ENCODE results near the gene EGFR.

EGFR gene

DNA sequence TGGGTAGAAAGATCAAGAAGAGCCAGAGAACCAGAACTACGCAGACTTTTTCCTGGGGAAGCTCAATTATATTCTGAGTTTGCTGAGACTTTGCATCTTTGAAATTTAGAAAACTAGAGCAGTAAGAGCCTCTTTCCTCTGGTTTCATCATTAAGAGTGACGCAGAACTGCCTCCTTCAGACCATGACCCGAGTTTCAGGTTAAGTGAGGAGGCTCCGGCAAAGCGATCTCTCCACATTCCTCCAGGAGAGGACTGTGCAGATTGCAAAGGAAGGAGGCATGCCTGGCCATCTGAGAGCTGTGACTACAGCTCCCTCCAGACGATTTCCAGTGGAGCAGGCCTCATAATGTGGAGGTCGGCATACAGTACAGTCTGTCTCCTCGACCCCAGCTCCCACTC, 230.5 kb downstream of the EGFR start:
- no peak for DNase-seq (ENCODE audit: low spot score)

DNA sequence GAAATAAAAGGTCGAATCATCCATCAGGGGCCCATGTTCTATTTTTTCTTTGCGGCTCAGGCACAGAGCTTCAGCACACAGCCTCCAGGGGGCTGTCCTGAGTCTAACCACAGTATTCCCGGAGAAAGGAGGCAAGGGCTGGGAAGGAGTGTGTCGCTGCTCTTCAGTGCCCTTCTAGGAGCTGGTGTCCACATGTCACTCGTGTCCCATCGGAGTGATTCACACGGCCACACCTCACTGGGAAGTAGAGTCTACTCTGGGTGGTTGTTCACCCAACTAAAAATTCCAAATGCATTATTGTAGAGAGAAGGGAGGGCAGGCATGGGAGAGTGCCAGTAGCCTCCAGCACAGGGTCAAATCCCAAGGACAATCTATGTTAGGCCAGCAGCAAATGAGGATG, 231.5 kb downstream of the EGFR start:
- DNase-seq (ENCODE audit: low spot score) = no peak

DNA sequence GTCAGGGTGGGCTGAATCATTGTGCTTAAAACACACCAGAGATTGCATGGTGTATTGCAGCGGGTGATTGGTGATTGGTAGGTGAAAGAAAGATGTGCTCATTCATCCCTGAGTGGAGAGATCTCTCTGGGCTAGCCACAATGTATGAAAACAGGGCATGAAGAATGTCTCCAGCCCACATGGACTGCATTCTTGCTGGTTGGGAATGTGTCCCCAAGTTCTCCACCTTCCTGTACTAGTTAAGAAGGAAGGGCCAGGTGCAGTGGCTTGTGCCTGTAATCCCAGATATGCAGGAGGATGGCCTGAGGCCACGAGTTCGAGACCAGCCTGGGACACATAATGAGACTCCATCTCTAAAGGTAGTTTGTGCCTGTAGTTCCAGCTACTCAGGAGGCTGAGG, 232.5 kb downstream of the EGFR start:
- no peak for DNase-seq (ENCODE audit: low spot score)

DNA sequence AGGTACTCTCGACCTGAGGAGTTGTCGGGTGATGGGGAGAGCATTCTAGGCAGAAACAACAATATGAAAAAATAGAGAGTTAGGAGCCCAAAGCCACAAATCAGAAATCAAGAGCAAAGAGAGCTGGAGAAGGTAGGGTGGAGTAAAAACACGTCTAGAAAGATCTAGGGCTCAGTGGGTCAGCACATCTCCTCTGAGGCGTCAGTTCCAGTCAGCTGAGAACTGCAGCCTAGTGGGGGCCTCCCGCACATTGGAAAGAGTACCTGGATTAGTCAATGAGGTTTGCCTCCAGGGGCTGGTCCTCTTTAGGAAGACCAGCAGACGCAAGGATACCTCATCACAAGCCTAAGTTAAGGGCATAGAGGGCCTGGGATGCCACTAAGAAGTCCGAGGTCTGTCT, 233.1 kb downstream of the EGFR start:
- no peak for DNase-seq (ENCODE audit: low spot score)

DNA sequence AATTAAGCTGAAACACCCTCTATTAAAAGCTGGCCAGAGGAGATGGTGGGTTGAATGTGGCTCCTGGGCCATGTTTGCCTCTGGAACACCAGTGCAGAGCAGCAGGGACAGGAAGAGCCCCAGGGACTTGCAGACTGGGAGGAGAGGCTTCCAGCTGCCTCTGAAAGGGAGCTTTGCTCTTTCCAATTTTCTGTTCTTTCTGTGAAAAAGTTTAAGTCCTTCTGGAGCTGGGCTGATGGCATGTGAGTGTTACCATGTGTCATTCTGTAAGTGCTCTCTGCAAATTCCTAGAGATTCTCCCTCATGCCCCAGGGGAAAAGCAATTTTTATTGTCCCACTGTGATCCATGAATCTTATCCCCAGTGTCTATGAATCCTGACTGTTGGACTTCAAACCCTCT, 233.6 kb downstream of the EGFR start:
- no peak for DNase-seq (ENCODE audit: low spot score)

DNA sequence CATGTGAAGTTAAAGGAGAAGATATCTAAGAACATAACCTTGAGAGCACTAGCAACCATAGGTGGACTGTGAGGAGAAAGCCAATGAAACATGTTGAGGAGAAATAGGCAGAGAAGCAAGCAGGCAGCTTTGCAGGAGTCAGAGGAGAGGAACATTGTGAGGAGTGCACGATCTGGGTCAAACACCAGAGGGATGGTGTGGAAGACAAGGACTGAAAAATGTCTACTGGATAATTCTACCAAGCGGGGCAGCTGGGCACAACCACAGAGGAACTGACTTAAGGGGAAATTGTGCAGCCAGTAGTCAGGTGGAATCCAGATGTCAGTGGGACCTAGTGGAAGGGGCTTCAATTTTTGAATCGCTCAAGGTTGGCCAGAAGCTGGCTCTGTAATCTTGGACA, 234.4 kb downstream of the EGFR start:
- DNase-seq (ENCODE audit: low spot score) = no peak

DNA sequence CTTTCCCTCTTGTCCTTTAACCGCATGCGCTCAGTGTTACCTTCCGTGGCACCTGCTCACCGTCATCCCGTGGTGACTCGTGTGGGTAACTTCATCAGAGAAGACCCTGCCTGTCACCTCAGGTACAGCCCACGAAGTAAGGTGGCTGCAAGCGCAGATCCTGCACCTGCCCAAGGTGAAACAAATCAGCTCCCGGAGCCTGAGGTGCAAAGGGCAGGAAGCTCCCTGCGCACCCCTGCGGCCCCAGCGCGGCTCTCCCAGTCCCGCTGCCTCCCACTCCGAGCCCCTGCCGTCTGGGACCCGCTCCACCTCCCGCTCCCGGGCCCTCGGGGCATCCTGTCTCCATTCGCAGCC, 235.4 kb downstream of the EGFR start:
- DNase-seq (ENCODE audit: low spot score) = no peak

DNA sequence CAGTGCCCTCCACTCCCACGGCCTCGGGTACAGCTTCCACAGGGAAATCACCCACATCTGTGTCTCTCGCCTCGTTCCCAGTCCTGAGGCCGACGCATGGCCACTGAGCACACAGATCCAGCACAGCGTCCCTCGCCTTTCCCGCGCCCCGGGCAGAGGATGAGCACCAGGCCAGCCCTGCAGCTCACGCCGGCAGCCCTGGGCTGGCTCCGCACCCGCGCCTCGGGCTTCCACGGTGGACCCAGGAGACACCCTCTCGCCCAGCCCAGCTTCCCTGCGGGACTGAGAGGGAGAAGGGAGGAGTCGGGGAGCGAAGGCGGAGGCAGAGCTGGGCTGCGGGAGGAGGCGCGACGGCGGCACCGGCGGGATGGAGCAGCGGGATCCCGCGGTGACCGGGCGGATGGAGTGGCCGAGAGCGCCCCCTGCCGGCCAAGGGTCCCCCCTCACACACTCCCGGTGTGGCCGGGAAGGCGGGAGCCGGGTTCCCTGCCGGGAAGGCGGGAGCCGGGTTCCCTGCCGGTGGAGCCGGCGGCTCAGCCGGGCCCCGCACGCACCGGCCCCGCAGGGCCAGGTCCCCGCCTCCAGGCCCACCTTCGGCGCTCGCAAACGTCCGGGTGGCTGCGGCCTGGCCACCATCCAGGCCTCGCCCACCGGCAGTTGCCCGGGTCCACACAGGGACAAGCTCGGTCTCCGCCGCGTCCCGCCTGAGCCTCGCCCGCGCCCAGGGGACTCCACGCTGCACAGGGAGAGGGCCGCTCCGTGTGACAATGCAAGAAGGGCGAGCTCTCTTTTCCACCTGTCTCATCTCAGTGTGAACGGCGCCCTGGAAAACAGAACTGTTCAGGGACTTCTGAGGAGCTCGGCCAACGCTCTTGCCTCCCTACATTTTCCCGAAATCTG, 236.0 kb downstream of the EGFR start:
- peak; percentile 84 for DNase-seq (ENCODE audit: low spot score)

DNA sequence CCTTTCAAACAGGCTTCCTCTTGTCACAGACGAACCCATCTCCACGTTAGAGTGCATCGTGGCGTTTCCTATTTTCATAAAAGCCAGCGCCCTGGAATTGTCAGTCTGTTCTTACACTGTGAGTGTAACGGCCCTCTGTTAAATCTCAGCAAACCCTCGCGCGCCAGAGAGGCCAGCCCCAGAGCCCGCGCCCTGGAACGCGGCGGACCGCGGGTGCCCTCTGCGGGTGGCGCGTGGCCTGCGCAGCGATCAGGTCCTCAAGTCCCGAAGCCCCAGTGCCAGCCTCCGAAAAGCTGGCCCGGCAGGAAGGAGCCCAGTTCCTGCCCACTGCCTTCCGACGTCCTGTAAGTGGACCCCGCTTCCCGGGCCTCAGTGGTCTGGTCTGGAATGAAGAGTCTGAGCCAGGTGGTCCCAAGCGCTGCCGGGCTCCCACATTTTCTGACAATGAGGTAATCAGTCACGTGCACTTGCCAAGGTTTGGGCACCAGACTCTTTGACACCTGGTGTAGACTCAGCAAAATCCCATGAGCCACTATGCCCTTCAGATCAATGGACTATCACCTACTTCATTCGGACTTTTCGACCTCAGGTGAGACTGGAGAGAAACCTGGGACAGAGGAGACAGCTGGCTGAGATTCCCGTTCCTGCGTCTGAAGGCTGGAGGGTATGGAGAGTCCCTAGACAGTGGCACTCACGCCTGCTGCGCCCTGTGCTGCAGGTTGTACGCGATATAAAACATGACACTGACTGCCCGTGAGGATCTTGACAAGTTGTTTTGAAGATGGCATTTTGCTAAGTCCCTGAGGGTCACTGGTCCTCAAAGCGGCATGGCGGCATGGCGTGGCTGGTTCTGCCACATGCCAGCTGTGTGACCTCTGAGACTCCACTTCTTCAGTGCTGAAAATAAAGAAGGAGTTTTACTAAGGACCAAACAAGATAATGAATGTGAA, 237.0 kb downstream of the EGFR start:
- DNase-seq (ENCODE audit: low spot score) = peak; percentile 87

DNA sequence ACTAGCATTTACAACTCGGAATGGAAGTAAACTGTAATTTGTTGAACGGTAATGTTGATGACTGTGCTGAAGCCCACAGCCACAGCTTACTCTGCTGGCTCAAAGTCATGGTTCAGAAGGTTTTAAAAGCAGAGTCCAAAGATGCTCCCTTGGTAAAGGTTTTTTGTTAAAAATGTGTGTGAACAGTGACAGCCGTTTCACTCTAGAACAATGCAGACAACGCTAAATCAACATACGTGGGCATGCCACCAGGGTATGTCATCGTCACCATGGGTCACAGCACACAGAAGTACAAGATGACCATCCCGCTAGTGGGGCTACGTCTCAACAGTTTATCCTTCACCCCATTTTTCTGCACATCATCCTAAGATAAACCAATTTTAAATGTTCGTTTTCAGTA, 239.8 kb downstream of the EGFR start:
- DNase-seq (ENCODE audit: low spot score) = no peak

DNA sequence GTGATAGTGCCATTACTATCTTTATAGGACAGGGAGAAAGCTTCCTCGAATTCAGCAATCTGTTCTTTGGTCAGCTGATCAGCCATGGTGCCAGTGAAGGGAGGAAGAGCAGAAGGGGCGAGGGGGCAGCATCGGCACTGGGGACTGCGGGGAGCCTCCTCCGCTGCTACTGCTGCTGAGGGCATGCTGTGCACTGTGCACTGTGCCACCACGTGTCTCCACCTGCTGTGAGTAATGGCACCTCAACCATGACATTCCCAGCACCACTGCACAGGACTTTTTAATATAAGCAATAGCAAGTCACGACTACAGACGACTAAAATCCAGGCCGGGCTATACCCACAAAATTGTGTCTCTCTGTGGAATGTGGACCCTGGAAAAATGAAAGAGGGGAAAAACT, 241.4 kb downstream of the EGFR start:
- no peak for DNase-seq (ENCODE audit: low spot score)

DNA sequence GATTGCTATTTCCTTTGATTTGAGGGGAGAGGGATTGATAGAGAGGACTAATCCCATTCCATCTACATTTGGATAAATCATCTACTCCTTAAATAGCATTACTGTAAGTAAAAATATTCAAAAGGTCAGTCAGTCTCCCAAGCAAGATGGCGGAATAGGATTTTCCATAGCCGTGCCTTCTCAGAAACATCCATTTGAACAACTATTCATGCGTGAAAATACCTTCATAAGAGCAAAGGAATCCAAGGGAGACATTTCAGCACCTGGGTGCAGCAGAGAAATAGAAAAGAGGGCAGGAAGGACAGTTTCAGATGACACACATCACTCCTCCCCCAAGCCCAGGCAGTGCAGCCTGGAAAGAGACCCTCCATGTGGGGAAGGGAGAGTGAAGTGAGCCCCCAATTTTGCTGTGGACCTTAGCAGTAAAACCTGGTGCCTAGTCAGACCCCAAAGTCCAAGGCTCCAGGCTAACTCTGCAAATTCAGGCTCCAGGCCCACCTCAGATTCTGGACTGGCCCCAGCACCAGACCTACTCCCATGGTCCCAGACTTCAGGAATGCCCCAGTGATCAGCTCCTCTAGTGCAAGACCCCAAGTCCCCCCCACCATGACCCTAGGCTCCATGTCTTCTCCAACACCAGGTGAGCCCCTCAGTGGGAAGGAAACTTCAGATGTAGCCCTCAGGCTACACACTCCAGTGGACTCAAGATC, 242.0 kb downstream of the EGFR start:
- DNase-seq (ENCODE audit: low spot score) = no peak
